HepG2 (cell line): ENCODE measurements around the gene DYNC1LI1. TPM values are rescaled to one million over a fixed set of nuclear protein-coding genes. Genes with fewer than 3 reads are reported as not detected.

ENCODE experiments used
- ATAC-seq: fragments of 200-7000 bp; cut with Tn5 transposase; 3 replicates; pipeline ENCODE4 v1.9.1; 2020; ENCODE audit warnings: mild to moderate bottlenecking, moderate library complexity
- BruUV-seq: library from RNA; stranded (reverse); fragments of 400-500 nt; replicated peaks from 2 replicates; lab custom pipeline; 2021; lab: Mats Ljungman, UMichigan
- CTCF ChIA-PET: fragments of 300-600 bp; formaldehyde crosslinking; extraction: SDS; loops from one replicate; lab custom pipeline; 2021; ENCODE audit warnings: low total read pairs, inconsistent platforms, low intra/inter-chr PET ratio; lab: Yijun Ruan, JAX
- POLR2A ChIA-PET: fragments of 350-600 bp; sonication (Branson Sonifier 250); formaldehyde crosslinking; loops from one replicate; lab custom pipeline; 2020; ENCODE audit warnings: antibody characterized with exemption, inconsistent platforms; lab: Yijun Ruan, JAX
- DNase-seq: peaks from one replicate; pipeline ENCODE4 v3.0.0-alpha.2; 2015; ENCODE audit warnings: low spot score
- FAIRE-seq: peaks from 3 replicates; lab custom pipeline; 2011; peaks lifted over from hg19 to GRCh38; lab: Jason Lieb, UNC
- H2AFZ ChIP-seq: one replicate; pipeline ENCODE4 v1.6.1; 2011; ENCODE audit warnings: low read length, inconsistent platforms
- H3K27ac ChIP-seq: fragments of 300-600 bp; 3 replicates; pipeline ENCODE4 v1.8.0; 2011; ENCODE audit warnings: mixed run types, mild to moderate bottlenecking, mixed read lengths, low read length, inconsistent platforms; ENCODE audit not compliant: insufficient read depth; ENCODE audit errors: extremely low read length
- H3K27me3 ChIP-seq, 2 experiments: fragments of 200-600 bp in 1 of 2; 2 replicates in 1 of 2; 3 replicates in 1 of 2; pipeline versions ENCODE4 v1.6.0 to v1.8.0; 2011; ENCODE audit warnings: low read length in 2 of 2, mild to moderate bottlenecking in 2 of 2, moderate library complexity in 2 of 2, inconsistent platforms in 1 of 2; ENCODE audit not compliant: insufficient read depth in 2 of 2, control insufficient read depth in 1 of 2
- H3K36me3 ChIP-seq, 2 experiments: fragments of 200-600 bp in 1 of 2; replicated peaks in 1 of 2; 2 replicates in 1 of 2; 3 replicates in 1 of 2; pipeline versions ENCODE4 v1.5.1 to v1.8.0; 2011; ENCODE audit warnings: low read length in 2 of 2, inconsistent platforms in 1 of 2; ENCODE audit not compliant: insufficient read depth in 2 of 2, control insufficient read depth in 1 of 2
- H3K4me1 ChIP-seq: 2 replicates; pipeline ENCODE4 v1.5.1; 2012; ENCODE audit warnings: low read length, inconsistent platforms; ENCODE audit not compliant: insufficient read depth
- H3K4me2 ChIP-seq: 2 replicates; pipeline ENCODE4 v1.6.0; 2011; ENCODE audit warnings: low read depth, low read length, inconsistent platforms
- H3K4me3 ChIP-seq, 3 experiments: fragments of 200-600 bp in 1 of 3; sonication (generic), shearing (Covaris generic) in 1 of 3; replicated peaks in 1 of 3; 2 replicates each; pipeline ENCODE4 v1.5.1; 2011 to 2016; ENCODE audit warnings: low read length in 3 of 3, inconsistent platforms in 2 of 3, low read depth in 2 of 3, mild to moderate bottlenecking in 2 of 3, control low read depth in 1 of 3, mixed read lengths in 1 of 3; ENCODE audit not compliant: insufficient read depth in 1 of 3
- H3K79me2 ChIP-seq: one replicate; pipeline ENCODE4 v1.6.1; 2011; ENCODE audit warnings: low read length, inconsistent platforms; ENCODE audit not compliant: insufficient read depth
- H3K9ac ChIP-seq: 2 replicates; pipeline ENCODE4 v1.6.0; 2011; ENCODE audit warnings: mild to moderate bottlenecking, low read depth, low read length, inconsistent platforms; ENCODE audit not compliant: insufficient read depth
- H3K9me3 ChIP-seq: 2 replicates; pipeline ENCODE4 v1.5.1; 2012; ENCODE audit warnings: mild to moderate bottlenecking, low read length
- H4K20me1 ChIP-seq: 2 replicates; pipeline ENCODE4 v1.6.0; 2011; ENCODE audit warnings: inconsistent platforms, mild to moderate bottlenecking, low read length, moderate library complexity; ENCODE audit not compliant: insufficient read depth
- ARID3A ChIP-seq: IDR thresholded peaks from 2 replicates; pipeline ENCODE4 v1.6.1; 2012; ENCODE audit warnings: low read depth, low read length, improper control_type of control experiment
- BCL6 ChIP-seq: IDR thresholded peaks from 2 replicates; pipeline ENCODE4 v1.6.1; 2016; ENCODE audit warnings: missing genetic modification reagents, missing compliant biosample characterization
- ETV5 ChIP-seq: IDR thresholded peaks from 2 replicates; pipeline ENCODE4 v1.6.1; 2018; ENCODE audit warnings: missing biosample characterization, missing genetic modification reagents, inconsistent platforms, borderline replicate concordance
- GABPA ChIP-seq, 2 experiments: IDR thresholded peaks; 2 replicates each; pipeline ENCODE4 v1.6.1; 2011 to 2016; ENCODE audit warnings: low read depth in 2 of 2, low read length in 1 of 2, missing biosample characterization in 1 of 2, missing genetic modification characterization in 1 of 2
- GZF1 ChIP-seq: sonication (generic); formaldehyde crosslinking; IDR thresholded peaks from 2 replicates; pipeline ENCODE4 v1.5.1; 2020; ENCODE audit warnings: mild to moderate bottlenecking, missing genetic modification reagents
- ISL2 ChIP-seq: sonication (generic); formaldehyde crosslinking; IDR thresholded peaks from 2 replicates; pipeline ENCODE4 v1.5.0; 2020; ENCODE audit warnings: missing genetic modification reagents
- NONO ChIP-seq, 2 experiments: fragments of 450-650 bp in 1 of 2; sonication (generic) in 1 of 2; formaldehyde crosslinking in 1 of 2; IDR thresholded peaks in 1 of 2; conservative IDR thresholded peaks in 1 of 2; 2 replicates each; pipeline versions ENCODE4 v1.6.1 to v1.8.0; 2017 to 2022; ENCODE audit warnings: mild to moderate bottlenecking in 1 of 2, missing genetic modification reagents in 1 of 2, moderate library complexity in 1 of 2
- SKIL ChIP-seq: sonication (generic); formaldehyde crosslinking; IDR thresholded peaks from 2 replicates; pipeline ENCODE4 v1.8.0; 2022; ENCODE audit warnings: missing genetic modification reagents, mild to moderate bottlenecking, moderate library complexity, borderline replicate concordance
- SOX5 ChIP-seq: IDR thresholded peaks from 2 replicates; pipeline ENCODE4 v1.6.1; 2016; ENCODE audit warnings: borderline replicate concordance
- TARDBP ChIP-seq: sonication (generic); formaldehyde crosslinking; IDR thresholded peaks from 2 replicates; pipeline ENCODE4 v1.8.0; 2022; ENCODE audit warnings: mild to moderate bottlenecking, missing genetic modification reagents
- TCF7 ChIP-seq: sonication (generic); IDR thresholded peaks from 2 replicates; pipeline ENCODE4 v1.6.1; 2016; ENCODE audit warnings: antibody characterized with exemption, low read depth
- ZFP1 ChIP-seq: IDR thresholded peaks from 2 replicates; pipeline ENCODE4 v1.6.1; 2016
- ZNF234 ChIP-seq: sonication (generic); formaldehyde crosslinking; conservative IDR thresholded peaks from 2 replicates; pipeline ENCODE4 v1.5.1; 2020; ENCODE audit warnings: mild to moderate bottlenecking, missing genetic modification reagents
- ZNF468 ChIP-seq: sonication (generic); formaldehyde crosslinking; IDR thresholded peaks from 2 replicates; pipeline ENCODE4 v1.8.0; 2022; ENCODE audit warnings: mild to moderate bottlenecking, moderate library complexity, missing genetic modification reagents
- ZNF747 ChIP-seq: sonication (generic); formaldehyde crosslinking; IDR thresholded peaks from 2 replicates; pipeline ENCODE4 v1.8.1; 2023; ENCODE audit warnings: missing genetic modification reagents, mild to moderate bottlenecking, borderline replicate concordance
- ZNF770 ChIP-seq: sonication (generic); formaldehyde crosslinking; IDR thresholded peaks from 2 replicates; pipeline ENCODE4 v1.5.0; 2020; ENCODE audit warnings: mild to moderate bottlenecking, missing genetic modification reagents
- WGBS: methylation state at CpG from one replicate; pipeline ENCODE4 v1.1.6; 2017; ENCODE audit warnings: low lambda C conversion rate; 5-methylcytosine and 5-hydroxymethylcytosine counted together
- in situ Hi-C: cut with HindIII; loops from 2 replicates; pipeline ENCODE4 v1.10.0; 2017; ENCODE audit warnings: low pct_unique_long_range_greater_than_20kb; ENCODE audit not compliant: extremely low pct_ligation_motif_present
- intact Hi-C: fragments of 100-400 bp; cut with micrococcal nuclease; formaldehyde crosslinking; loops from one replicate; pipeline ENCODE4 v1.10.0; 2022; ENCODE audit not compliant: unreplicated experiment
- polyA plus RNA-seq, 8 experiments: library from polyadenylated mRNA; depleted of rRNA in 3 of 8; stranded (reverse) in 7 of 8; unstranded in 1 of 8; fragments of >200 nt; fragmentation: Illumina TruSeq in 4 of 8; extraction: Trizol in 4 of 8; gene quantifications; 2 replicates each; pipeline versions ENCODE4 v1.2.1 to v1.2.3, GENCODE V29; 2011 to 2016; ENCODE audit warnings: low read depth in 4 of 8, missing spikeins in 1 of 8, mixed read lengths in 1 of 8; ENCODE audit not compliant: insufficient read depth in 1 of 8
- total RNA-seq, 5 experiments: library from RNA; depleted of rRNA; stranded (reverse); fragments of >200 nt; fragmentation: Illumina TruSeq; extraction: Trizol; gene quantifications; 2 replicates each; pipeline ENCODE4 v1.2.3, GENCODE V29; 2016; ENCODE audit warnings: low read depth in 1 of 5

Gene DYNC1LI1
- total and polyA plus RNA-seq, 2 of the 13 experiments (the other 11 are each of a cell fraction or from before 2014, with no cell fraction given): 13.4 to 37.1 TPM

GRCh38 chr3:32562640-32563039 lies 8.0 kb downstream of the DYNC1LI1 start (continued):
- TF ChIP-seq SKIL (no peak), ZNF468 (CRISPR knock-in tag) (no peak)

- FAIRE-seq (peak; percentile 49), DNase-seq (peak; percentile 57), ATAC-seq (peak; percentile 63)
- Histone ChIP-seq H4K20me1 (peaks cover 4% of the 10 kb centered on the region; the same call in 1 of the 2 replicates), H3K4me2 (no peak overlapping the region), H3K9ac (no peak overlapping the region), H3K36me3 (no peaks in the 10 kb centered on the region; a peak in 1 of 5 replicates), H3K9me3 (no peaks in the 10 kb centered on the region), H3K4me1 (peaks cover 26% of the 10 kb centered on the region), H3K79me2 (peaks cover 74% of the 10 kb centered on the region), H3K4me3 (no peak overlapping the region), H3K27me3 (no peaks in the 10 kb centered on the region), H2AFZ (no peak overlapping the region), H3K27ac (no peak overlapping the region)
- ChIA-PET CTCF (no interaction called here), POLR2A (interaction anchor here (1.3 kb wide), 1 partner anchor 12 kb away, joined by 5 read pairs; no protein-coding TSS in a partner anchor)
- in situ Hi-C loops (no loop called here), intact Hi-C loops (no loop called here)
- no TSS peak for BruUV-seq
- WGBS: 9% methylated on average over 3 of the region's 3 CpGs
- TF ChIP-seq ARID3A (peak; percentile 53; the same call in 1 of the 2 replicates), BCL6 (peak; percentile 53), ZNF747 (CRISPR knock-in tag) (no peak), TARDBP (CRISPR knock-in tag) (peak; percentile 56; the same call in 1 of the 2 replicates), GZF1 (no peak), ISL2 (CRISPR knock-in tag) (peak; percentile 51; the same call in 1 of the 2 replicates), SOX5 (CRISPR knock-in tag) (peak; percentile 66; the same call in 1 of the 2 replicates), ETV5 (peak; percentile 69), ZNF770 (CRISPR knock-in tag) (peak; percentile 81), ZFP1 (CRISPR knock-in tag) (0 out of 2 replicates have a peak, but pooled peaks have one; percentile 38), NONO (IDR thresholded peaks at IDR 0.05) (no peak), NONO (CRISPR knock-in tag; conservative IDR thresholded peaks at IDR 0.05) (peak; percentile 35; the same call in 1 of the 2 replicates), GABPA (IDR thresholded peaks at IDR 0.05; ENCODE audit: low read depth, low read length) (no peak), GABPA (CRISPR knock-in tag; IDR thresholded peaks at IDR 0.05; ENCODE audit: low read depth) (0 out of 2 replicates have a peak, but pooled peaks have one; percentile 22), ZNF234 (CRISPR knock-in tag) (no peak), TCF7 (peak; percentile 39; the same call in 1 of the 2 replicates)
Measured at GRCh38 chr3:32557640-32558352, 12.9 kb downstream of the DYNC1LI1 start.
